Stimulated activated memory B cell treated with anti-CD40 and anti-IgM and Interleukin-4, amounts not matched to agents 10 μg/mL and 1 μg/mL and 100 μg/mL, for 72 hours (primary cell): ENCODE data around the gene OR52A1.
"Not testable (repeated sequence)": the region's sequence is repeated elsewhere in the genome, so short reads cannot be mapped to it uniquely, and the experiment has no call there.

ENCODE experiments used
- ATAC-seq: fragments of 150-1000 bp; cut with Tn5 transposase; 2 replicates; pipeline ENCODE4 v1.10.0; 2021
- H3K27ac Mint-ChIP-seq: one replicate; pipeline ENCODE4 v1.8.0; 2022; ENCODE audit warnings: mild to moderate bottlenecking, mixed read lengths
- H3K27me3 Mint-ChIP-seq: one replicate; pipeline ENCODE4 v1.8.0; 2022; ENCODE audit warnings: mixed read lengths
- H3K36me3 Mint-ChIP-seq: one replicate; pipeline ENCODE4 v1.8.0; 2022; ENCODE audit warnings: mixed read lengths
- H3K4me1 Mint-ChIP-seq: one replicate; pipeline ENCODE4 v1.8.0; 2022; ENCODE audit warnings: mixed read lengths
- H3K4me3 Mint-ChIP-seq: one replicate; pipeline ENCODE4 v1.8.0; 2022; ENCODE audit warnings: mild to moderate bottlenecking, moderate library complexity, mixed read lengths
- H3K9me3 Mint-ChIP-seq: one replicate; pipeline ENCODE4 v1.8.0; 2022; ENCODE audit warnings: mixed read lengths

OR52A1 gene

DNA sequence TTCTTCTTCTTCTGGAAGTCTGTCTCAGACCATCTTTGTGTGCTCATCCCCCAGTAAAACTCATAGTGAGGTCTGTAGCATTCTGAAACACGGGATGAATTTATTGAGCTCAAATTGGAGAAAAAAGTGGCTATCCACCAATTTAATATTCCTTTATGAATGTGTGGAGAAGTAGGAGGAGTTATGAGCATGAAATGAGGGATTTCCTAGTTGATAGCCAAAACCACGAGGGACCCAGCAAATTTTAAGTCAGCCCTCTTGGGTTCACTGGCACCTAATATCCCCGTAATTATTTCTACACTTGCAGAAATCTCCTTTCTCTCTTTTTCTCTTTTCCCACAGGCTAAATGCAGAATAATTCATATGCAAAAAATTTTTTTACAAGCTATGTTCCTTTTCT is at the start of gene OR52A1:
TSS of gene OR52A1 (minus strand) at position 101 of the 400 bp plus-strand sequence. CDS start 2,388 bp downstream, outside the sequence.
- Mint-ChIP-seq H3K4me3 (no peak within 1 kb of the TSS), H3K27me3 (peaks cover 11% of the 10 kb centered on the region), H3K9me3 (no peaks in the 10 kb centered on the region), H3K27ac (no peak within 1 kb of the TSS), H3K4me1 (no peaks in the 10 kb centered on the region), H3K36me3 (no peaks in the 10 kb centered on the region)
- no peak for ATAC-seq

DNA sequence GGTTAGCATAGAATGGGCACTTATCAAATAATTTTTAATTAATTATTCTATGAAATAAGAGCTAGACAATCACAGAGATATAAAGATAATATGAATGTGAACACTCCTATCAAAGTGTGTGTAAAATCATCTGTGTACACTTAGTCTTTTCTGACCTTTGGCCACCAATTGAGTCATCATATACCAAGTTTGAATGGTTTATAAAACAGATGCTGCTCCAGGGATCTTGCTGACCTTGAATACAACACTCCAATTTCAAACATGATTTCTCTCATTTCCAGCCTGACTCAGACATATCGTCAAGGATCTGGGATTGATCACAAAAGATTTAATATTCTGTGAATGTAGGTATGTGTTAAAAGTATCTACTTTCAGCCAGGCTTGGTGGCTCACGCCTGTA is 48.8 kb upstream of the OR52A1 start:
- no peak for ATAC-seq
- H3K36me3 Mint-ChIP-seq = no peaks in the 10 kb centered on the region
- H3K27me3 Mint-ChIP-seq = peaks cover 28% of the 10 kb centered on the region
- H3K4me3 Mint-ChIP-seq = no peak overlapping the region
- H3K27ac Mint-ChIP-seq = no peak overlapping the region
- H3K4me1 Mint-ChIP-seq = no peaks in the 10 kb centered on the region
- H3K9me3 Mint-ChIP-seq = no peaks in the 10 kb centered on the region

DNA sequence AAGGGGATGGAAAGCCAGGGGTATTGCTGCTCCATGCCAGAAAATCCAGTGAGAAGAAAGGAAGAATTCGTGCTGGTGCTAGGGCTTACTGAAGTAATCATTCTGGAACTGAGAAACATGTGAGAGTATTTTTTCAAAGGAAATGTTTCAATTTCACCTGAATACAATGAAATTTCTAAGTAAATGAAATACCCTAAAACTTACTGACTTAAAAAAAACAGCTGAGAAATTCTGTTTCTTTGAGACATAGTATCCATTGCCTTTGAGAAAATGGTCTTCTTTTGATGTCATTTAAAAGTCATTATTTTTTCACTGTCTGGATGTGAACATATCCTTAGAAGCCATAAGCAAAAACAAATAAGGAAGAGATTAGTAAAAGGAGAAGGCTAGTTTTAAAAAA is 46.0 kb upstream of the OR52A1 start, which contains the start of gene OR51V1:
TSS of gene OR51V1 (minus strand) at position 101 of the 400 bp plus-strand sequence. CDS start at position 101, 0 bp downstream.
- Mint-ChIP-seq H3K27ac (no peak within 1 kb of the TSS), H3K4me3 (no peak within 1 kb of the TSS), H3K36me3 (no peaks in the 10 kb centered on the region), H3K4me1 (no peaks in the 10 kb centered on the region), H3K27me3 (peaks cover 28% of the 10 kb centered on the region), H3K9me3 (no peaks in the 10 kb centered on the region)
- ATAC-seq = no peak

DNA sequence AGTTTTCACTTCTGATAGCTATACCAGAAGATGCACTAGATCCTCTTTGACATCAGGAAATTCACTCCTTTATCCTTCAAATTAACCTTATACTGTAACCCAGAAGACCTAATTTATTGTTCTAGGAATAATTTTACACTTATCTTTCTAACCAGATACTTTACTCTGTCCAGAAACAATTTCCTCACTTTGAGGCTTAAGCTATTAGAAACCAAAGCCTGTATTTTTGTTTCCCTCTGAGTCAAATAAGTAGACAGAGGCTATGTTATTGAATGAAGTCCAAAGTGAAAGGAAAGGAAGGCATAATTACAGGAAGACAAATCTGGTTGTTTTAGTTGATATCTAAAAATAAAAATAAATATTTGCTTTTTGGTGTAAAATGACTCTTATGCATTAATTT is 43.7 kb upstream of the OR52A1 start:
- Mint-ChIP-seq H3K4me1 (no peaks in the 10 kb centered on the region), H3K27ac (no peak overlapping the region), H3K36me3 (no peaks in the 10 kb centered on the region), H3K27me3 (peaks cover 28% of the 10 kb centered on the region), H3K4me3 (no peak overlapping the region), H3K9me3 (peaks cover under 1% of the 10 kb centered on the region)
- no peak for ATAC-seq

DNA sequence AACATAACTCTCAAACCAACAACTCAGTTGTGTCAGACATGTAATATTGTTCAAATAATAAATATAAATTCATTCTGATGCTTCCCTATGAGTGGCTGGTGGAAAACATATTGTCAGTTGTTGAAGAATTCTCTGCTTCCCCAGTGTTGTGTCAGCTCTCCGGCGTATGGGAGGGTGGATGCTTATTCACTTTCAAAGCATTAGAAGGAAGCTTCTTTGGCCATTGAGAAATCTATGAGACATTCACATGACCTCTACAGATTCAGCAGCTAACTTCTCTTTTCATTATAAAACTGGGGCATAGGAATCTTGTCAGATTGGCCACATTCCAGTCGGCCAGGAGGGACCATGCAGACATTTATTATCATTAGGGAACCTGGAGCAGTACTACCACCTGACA is 43.0 kb upstream of the OR52A1 start:
- H3K4me3 Mint-ChIP-seq = no peak overlapping the region
- H3K9me3 Mint-ChIP-seq = peaks cover 4% of the 10 kb centered on the region
- no peak overlapping the region for H3K27ac Mint-ChIP-seq
- H3K4me1 Mint-ChIP-seq = no peaks in the 10 kb centered on the region
- no peaks in the 10 kb centered on the region for H3K36me3 Mint-ChIP-seq
- peaks cover 20% of the 10 kb centered on the region for H3K27me3 Mint-ChIP-seq
- ATAC-seq = no peak

DNA sequence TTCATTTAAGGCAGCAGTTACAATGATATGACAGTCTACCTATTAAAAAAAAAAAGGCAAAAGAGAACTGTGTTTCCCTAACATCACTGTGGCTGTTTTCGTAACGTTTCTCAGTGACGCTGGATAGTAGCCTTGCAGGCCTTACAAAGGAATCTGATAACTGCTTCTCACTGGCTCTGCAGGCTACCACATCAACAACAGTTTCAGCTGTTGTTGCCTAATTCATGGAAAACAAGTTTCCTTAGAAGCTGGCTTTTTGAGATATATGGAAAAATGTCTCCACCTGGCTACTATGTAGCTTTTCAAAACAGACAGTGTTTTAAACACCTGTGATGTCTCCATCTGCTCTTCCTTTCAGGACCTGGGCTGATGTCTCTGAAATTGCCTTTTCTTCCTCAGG is 42.2 kb upstream of the OR52A1 start:
- Mint-ChIP-seq H3K36me3 (no peaks in the 10 kb centered on the region), H3K9me3 (peaks cover 4% of the 10 kb centered on the region), H3K4me3 (no peak overlapping the region), H3K4me1 (no peaks in the 10 kb centered on the region), H3K27me3 (peaks cover 14% of the 10 kb centered on the region), H3K27ac (no peak overlapping the region)
- no peak for ATAC-seq

DNA sequence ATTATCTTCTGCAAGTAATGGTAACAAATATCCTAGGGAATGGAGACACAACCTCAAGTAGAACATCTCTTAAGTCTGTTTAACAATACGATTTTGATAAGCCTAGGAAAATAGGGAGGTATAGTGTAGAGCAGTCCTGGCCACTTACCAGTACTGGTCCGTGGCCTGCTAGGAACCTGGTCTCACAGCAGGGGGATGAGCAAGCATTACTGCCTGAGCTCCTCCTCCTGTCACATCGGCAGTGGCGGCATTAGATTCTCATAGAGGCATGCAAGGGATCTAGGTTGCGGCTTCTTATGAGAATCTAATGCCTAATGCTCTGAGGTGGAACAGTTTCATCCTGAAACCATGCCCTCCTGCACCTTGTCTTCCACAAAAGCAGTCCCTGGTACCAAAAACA is 41.5 kb upstream of the OR52A1 start:
- Mint-ChIP-seq H3K4me1 (no peaks in the 10 kb centered on the region), H3K4me3 (no peak overlapping the region)

DNA sequence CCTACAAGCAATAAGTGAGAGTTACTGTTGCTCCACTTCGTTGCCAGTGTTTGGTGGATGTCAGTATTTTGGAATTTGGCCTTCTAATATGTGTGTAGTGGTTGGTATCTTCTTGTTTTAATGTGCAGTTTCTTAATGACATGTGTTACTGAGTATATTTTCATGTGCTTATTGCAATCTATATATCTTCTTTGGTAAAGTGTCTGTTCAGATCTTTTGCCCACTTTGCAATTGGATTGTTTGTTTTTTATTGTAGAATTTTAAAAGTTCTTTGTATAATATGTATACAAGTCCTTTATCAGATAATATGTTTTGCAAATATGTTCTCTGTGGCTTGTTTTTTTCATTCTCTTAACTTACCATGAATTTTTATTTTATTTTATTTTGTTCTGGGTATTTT is 38.2 kb upstream of the OR52A1 start:
- Mint-ChIP-seq H3K9me3 (peaks cover 14% of the 10 kb centered on the region), H3K27me3 (no peaks in the 10 kb centered on the region), H3K4me3 (no peak overlapping the region), H3K4me1 (no peaks in the 10 kb centered on the region), H3K36me3 (no peaks in the 10 kb centered on the region), H3K27ac (no peak overlapping the region)
- no peak for ATAC-seq

More for the DNA sequence above, 41.5 kb upstream of the OR52A1 start:
- H3K27me3 Mint-ChIP-seq = peaks cover 14% of the 10 kb centered on the region
- H3K36me3 Mint-ChIP-seq = no peaks in the 10 kb centered on the region
- peaks cover 4% of the 10 kb centered on the region for H3K9me3 Mint-ChIP-seq
- ATAC-seq = no peak
- no peak overlapping the region for H3K27ac Mint-ChIP-seq

DNA sequence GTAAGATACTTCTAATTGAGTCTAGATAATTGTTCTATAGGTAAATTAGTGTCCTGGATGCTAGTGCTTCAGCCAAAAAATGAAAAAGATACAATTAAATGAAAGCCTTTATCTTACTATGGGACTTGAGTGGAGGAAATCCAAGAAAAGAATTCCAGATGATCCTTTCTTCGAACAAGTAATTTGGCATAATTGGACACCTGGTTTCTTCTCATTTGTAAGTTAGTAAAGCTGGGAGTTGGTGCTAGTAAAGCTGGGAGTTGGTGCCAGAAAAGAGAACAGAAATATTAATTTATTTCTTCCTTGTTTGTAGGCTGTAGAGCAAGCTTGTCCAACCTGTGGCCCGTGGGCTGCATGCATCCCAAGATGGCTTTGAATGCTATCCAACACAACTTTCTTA is 33.6 kb upstream of the OR52A1 start:
- Mint-ChIP-seq H3K9me3 (peaks cover 13% of the 10 kb centered on the region), H3K36me3 (no peaks in the 10 kb centered on the region), H3K4me1 (no peaks in the 10 kb centered on the region), H3K27ac (no peak overlapping the region), H3K4me3 (no peak overlapping the region), H3K27me3 (no peaks in the 10 kb centered on the region)
- no peak for ATAC-seq

DNA sequence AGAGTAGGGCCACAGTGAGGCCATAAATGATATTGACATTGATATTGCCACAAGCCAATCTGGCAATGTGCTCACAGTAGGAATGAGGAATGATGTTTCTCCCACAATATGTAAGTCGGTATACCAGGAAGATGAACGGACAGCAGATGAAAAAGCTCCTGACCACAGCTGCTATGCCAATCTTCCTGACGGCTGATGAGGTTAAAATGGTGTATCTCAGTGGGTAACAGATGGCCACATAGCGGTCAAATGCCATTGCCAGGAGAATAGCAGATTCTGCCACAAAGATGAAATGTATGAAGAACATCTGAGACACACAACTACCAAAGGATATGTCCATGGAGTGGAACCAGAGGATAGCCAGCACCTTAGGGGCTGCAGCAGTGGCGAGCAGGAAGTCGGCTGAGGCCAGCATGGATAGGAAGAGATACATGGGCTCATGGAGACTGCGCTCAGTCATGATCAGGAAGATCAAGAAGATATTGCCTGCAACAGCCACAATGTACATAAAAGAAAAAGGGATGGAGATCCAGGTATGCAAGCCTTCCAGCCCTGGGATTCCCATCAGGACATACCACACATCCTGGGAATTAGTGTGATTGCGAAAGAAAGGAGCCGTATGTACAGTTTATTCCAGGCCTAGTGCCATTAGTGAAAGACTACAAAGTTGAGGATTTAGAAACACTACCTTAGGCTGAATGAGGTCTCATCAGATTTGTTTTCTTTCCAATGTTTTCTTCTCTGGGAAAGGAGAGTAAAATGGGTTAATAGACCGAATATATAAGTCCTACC is 23.7 kb upstream of the OR52A1 start:
- H3K27ac Mint-ChIP-seq = no peak overlapping the region
- H3K9me3 Mint-ChIP-seq = no peaks in the 10 kb centered on the region
- H3K27me3 Mint-ChIP-seq = no peaks in the 10 kb centered on the region
- H3K4me1 Mint-ChIP-seq = no peaks in the 10 kb centered on the region
- no peaks in the 10 kb centered on the region for H3K36me3 Mint-ChIP-seq
- no peak overlapping the region for H3K4me3 Mint-ChIP-seq
- ATAC-seq = no peak

DNA sequence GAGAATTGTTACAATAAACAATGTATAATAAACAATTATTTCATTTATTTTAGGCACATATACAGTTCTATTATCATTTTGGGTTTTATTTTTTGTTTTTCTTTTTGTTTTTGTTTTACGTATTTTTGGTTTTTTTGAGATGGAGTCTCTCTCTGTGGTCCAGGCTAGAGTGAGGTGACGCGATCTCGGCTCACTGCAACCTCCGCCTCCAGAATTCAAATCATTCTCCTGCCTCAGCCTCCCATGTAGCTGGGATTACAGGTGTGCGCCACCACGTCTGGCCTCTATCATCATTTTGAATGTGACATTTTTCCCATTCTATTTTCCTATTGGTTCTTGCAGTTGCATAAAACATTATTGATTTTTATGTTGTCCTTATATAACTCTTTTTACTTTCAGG is 20.4 kb upstream of the OR52A1 start:
- no peak overlapping the region for H3K4me3 Mint-ChIP-seq
- H3K9me3 Mint-ChIP-seq = no peaks in the 10 kb centered on the region
- no peak for ATAC-seq
- H3K27me3 Mint-ChIP-seq = no peaks in the 10 kb centered on the region
- no peaks in the 10 kb centered on the region for H3K4me1 Mint-ChIP-seq
- H3K27ac Mint-ChIP-seq = no peak overlapping the region
- H3K36me3 Mint-ChIP-seq = no peaks in the 10 kb centered on the region

DNA sequence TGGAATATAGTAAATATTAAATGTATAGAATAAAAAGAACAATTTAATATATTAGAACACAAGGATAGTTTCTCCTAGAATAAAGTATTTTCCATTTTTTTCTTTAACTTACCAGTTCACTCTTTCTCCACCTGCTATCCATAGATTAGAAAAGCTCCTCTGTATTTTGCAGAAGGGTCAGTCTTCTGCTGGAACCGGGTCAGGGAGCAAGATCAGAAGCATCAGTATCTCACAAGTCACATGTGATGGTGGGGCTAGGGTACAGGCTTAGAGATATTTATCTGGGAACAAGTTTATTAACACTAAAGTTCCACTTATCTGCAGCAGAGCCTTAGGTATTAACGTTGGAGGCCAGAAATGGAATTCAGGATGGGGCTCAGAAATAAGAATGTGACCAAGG is 17.3 kb upstream of the OR52A1 start:
- no peak overlapping the region for H3K27ac Mint-ChIP-seq
- no peak overlapping the region for H3K4me3 Mint-ChIP-seq
- no peaks in the 10 kb centered on the region for H3K9me3 Mint-ChIP-seq
- no peaks in the 10 kb centered on the region for H3K4me1 Mint-ChIP-seq
- no peaks in the 10 kb centered on the region for H3K36me3 Mint-ChIP-seq
- no peaks in the 10 kb centered on the region for H3K27me3 Mint-ChIP-seq
- ATAC-seq = no peak

DNA sequence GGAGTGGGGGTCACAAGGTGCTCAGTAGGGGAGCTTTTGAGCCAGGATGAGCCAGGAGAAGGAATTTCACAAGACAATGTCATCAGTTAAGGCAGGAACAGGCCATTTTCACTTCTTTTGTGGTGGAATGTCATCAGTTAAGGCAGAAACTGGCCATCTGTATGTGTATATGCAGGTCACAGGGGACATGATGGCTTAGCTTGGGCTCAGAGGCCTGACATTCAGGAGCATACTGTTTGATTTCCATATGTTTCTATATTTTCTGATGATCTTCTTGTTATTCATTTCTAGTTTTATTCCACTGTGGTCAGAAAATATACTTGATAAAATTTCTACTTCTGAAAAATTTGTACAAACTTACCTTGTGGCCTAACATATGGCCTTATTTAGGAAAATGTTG is 11.3 kb upstream of the OR52A1 start:
- not testable (repeated sequence) for ATAC-seq, H3K4me1 Mint-ChIP-seq, H3K9me3 Mint-ChIP-seq, H3K36me3 Mint-ChIP-seq, H3K4me3 Mint-ChIP-seq, H3K27ac Mint-ChIP-seq
- H3K27me3 Mint-ChIP-seq = peaks cover 36% of the 10 kb centered on the region

DNA sequence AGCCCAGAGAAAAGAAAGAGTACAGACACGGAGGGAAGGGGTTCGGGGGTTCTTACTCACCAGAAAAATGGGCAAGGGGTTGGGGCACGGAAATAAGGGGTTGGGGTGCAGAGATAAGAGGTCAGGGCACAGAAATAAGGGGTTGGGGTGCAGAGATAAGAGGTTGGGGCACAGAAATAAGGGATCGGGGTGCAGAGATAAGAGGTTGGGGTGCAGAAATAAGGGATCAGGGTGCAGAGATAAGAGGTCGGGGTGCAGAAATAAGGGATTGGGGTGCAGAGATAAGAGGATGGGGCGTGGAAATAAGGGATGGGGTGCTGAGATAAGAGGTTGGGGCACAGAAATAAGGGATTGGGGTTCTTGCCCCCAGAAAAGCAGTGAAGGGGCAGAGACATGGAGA is 10.2 kb upstream of the OR52A1 start:
- H3K36me3 Mint-ChIP-seq, H3K4me1 Mint-ChIP-seq: not testable (repeated sequence)

DNA sequence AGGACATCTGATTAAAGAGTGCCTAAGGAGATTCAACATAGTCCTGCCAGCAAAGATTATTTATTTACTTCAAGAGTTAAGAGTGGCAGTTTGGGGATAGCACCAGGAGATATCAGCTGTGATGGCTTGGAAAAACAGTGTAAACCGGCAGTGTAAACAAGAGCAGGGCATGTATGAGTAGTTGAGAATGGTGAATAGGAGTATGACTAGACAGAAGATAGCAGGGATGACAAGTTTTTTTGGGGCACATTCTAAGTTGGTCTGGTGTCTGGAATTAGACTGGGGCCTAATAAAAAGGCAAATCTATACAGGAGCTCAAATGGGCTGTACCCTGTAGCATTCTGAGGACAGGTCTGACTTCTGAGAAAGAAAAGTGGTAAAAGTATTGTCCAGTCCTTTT is 6.5 kb upstream of the OR52A1 start:
- H3K27me3 Mint-ChIP-seq = peaks cover 51% of the 10 kb centered on the region
- not testable (repeated sequence) for H3K27ac Mint-ChIP-seq, H3K36me3 Mint-ChIP-seq, H3K4me1 Mint-ChIP-seq, H3K9me3 Mint-ChIP-seq, H3K4me3 Mint-ChIP-seq, ATAC-seq

More for the DNA sequence above, 10.2 kb upstream of the OR52A1 start:
- not testable (repeated sequence) for H3K9me3 Mint-ChIP-seq, ATAC-seq, H3K27ac Mint-ChIP-seq, H3K4me3 Mint-ChIP-seq
- H3K27me3 Mint-ChIP-seq = peaks cover 47% of the 10 kb centered on the region

DNA sequence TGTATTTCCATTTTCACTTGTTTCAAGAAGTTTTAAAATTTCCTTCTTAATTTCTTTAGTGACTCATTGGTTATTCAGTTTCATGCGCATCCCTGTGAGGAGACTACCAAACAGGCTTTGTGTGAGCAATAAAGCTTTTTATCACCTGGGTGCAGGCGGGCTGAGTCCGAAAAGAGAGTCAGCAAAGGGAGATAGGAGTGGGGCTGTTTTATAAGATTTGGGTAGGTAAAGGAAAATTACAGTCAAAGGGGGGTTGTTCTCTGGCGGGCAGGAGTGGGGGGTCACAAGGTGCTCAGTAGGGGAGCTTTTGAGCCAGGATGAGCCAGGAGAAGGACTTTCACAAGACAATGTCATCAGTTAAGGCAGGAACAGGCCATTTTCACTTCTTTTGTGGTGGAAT is 5.7 kb upstream of the OR52A1 start:
- H3K4me3 Mint-ChIP-seq, H3K4me1 Mint-ChIP-seq, H3K27ac Mint-ChIP-seq, ATAC-seq, H3K9me3 Mint-ChIP-seq, H3K36me3 Mint-ChIP-seq: not testable (repeated sequence)
- H3K27me3 Mint-ChIP-seq = peaks cover 47% of the 10 kb centered on the region
